ENCODE measurements around the gene COL19A1.

COL19A1 gene

DNA sequence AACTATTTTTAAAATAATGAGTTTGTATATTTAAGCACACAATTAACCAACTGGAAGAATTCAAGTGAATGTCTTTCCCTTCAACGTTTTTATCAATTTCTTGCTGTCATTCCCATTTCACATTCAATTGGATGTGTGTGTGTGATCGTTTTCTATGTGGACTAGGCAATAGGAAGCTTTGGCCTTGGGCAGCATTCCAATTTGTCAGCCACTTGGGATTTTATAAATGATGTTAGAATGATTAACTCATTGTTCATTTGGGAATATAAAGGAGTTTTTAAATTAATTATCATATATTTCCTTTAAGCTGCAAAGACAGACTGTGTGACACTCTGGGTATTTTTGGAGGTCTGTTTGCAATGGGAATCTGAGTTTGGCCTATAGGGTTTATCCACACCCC, 274.1 kb downstream of the COL19A1 start:
- Histone ChIP-seq H4K91ac (ENCODE audit: low read length) (no peak overlapping the region), H3K27ac (ENCODE audit: low read length, poor library complexity, severe bottlenecking) (no peak overlapping the region), H3K4ac (ENCODE audit: low read depth in 1 of 2, low read length in 2 of 2) (no peak overlapping the region), H3K79me1 (replicated peaks; ENCODE audit: low read length, poor library complexity, severe bottlenecking) (no peaks in the 10 kb centered on the region), H3K4me2 (ENCODE audit: low read length, poor library complexity, severe bottlenecking) (no peak overlapping the region), H3K23ac (ENCODE audit: low read length in 2 of 2) (no peak overlapping the region), H2BK120ac (ENCODE audit: low read depth, low read length) (no peak overlapping the region), H3K9ac (ENCODE audit: low read length) (no peak overlapping the region), H2BK15ac (ENCODE audit: low read depth, poor library complexity, severe bottlenecking) (no peak overlapping the region), H3K36me3 (ENCODE audit: control insufficient read depth in 1 of 2, insufficient read depth in 2 of 2, low read depth in 1 of 2, low read length in 2 of 2) (no peaks in the 10 kb centered on the region), H3K27me3 (ENCODE audit: control insufficient read depth in 1 of 2, insufficient read depth in 1 of 2, low read length in 2 of 2) (peaks cover 0 to 9% of the 10 kb centered on the region in 2 experiments), H3K4me3 (ENCODE audit: insufficient read depth in 1 of 2, low read depth in 1 of 2, low read length in 2 of 2) (no peak overlapping the region), H3K18ac (ENCODE audit: low read depth in 1 of 2, low read length in 2 of 2) (no peak overlapping the region), H3K4me1 (ENCODE audit: control insufficient read depth, insufficient read depth, low read depth, low read length) (no peaks in the 10 kb centered on the region), H2AFZ (ENCODE audit: low read depth, low read length) (no peak overlapping the region), H3K9me3 (ENCODE audit: control insufficient read depth, low read length) (no peaks in the 10 kb centered on the region), H2AK5ac (ENCODE audit: low read length, severe bottlenecking) (no peak overlapping the region), H4K8ac (ENCODE audit: low read length) (no peak overlapping the region), H3K14ac (ENCODE audit: low read length in 2 of 2) (no peak overlapping the region), H2BK12ac (ENCODE audit: low read length in 2 of 2) (no peak overlapping the region), H2BK5ac (ENCODE audit: low read depth, low read length, poor library complexity, severe bottlenecking) (no peak overlapping the region)
- no peak for DNase-seq
- 86% methylated on average over 2 of the region's 2 CpGs for WGBS

GRCh38 chr6:70142034-70142433, 275.7 kb downstream of the COL19A1 start:
- WGBS = 79% methylated on average over 3 of the region's 4 CpGs

DNA sequence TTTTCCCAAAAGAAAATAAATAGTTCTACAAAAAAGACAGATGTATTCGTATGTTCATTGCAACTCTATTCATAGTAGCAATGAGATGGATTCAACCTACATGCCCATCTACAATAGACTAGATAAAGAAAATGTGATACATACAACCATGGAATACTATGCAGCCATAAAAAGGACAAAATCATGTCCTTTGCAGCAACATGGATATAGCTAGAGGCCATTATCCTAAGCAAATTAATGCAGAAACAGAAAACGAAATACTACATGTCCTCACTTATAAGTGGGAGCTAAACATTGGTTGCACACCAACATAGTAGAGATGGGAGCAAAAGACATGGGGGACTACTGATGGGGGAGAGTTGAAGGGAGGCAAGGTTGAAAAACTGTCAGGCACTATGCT, 278.8 kb downstream of the COL19A1 start:
- DNase-seq = no peak
- no peak overlapping the region for H2BK5ac ChIP-seq (ENCODE audit: low read depth, low read length, poor library complexity, severe bottlenecking)
- no peak overlapping the region for H3K18ac ChIP-seq (ENCODE audit: low read depth in 1 of 2, low read length in 2 of 2)

More at GRCh38 chr6:70142034-70142433, 275.7 kb downstream of the COL19A1 start:
- no peak overlapping the region for H3K4me2 ChIP-seq (ENCODE audit: low read length, poor library complexity, severe bottlenecking)
- H3K79me1 ChIP-seq (replicated peaks; ENCODE audit: low read length, poor library complexity, severe bottlenecking) = no peaks in the 10 kb centered on the region
- no peak overlapping the region for H2BK120ac ChIP-seq (ENCODE audit: low read depth, low read length)
- H2AFZ ChIP-seq (ENCODE audit: low read depth, low read length) = no peak overlapping the region
- no peak overlapping the region for H3K9ac ChIP-seq (ENCODE audit: low read length)
- H3K4ac ChIP-seq (ENCODE audit: low read depth in 1 of 2, low read length in 2 of 2) = no peak overlapping the region
- H2AK5ac ChIP-seq (ENCODE audit: low read length, severe bottlenecking) = no peak overlapping the region
- H3K4me3 ChIP-seq (ENCODE audit: insufficient read depth in 1 of 2, low read depth in 1 of 2, low read length in 2 of 2) = no peak overlapping the region
- H3K9me3 ChIP-seq (ENCODE audit: control insufficient read depth, low read length) = no peaks in the 10 kb centered on the region
- H3K14ac ChIP-seq (ENCODE audit: low read length in 2 of 2) = no peak overlapping the region
- no peak for DNase-seq
- H2BK12ac ChIP-seq (ENCODE audit: low read length in 2 of 2) = no peak overlapping the region
- no peak overlapping the region for H3K27ac ChIP-seq (ENCODE audit: low read length, poor library complexity, severe bottlenecking)
- H2BK5ac ChIP-seq (ENCODE audit: low read depth, low read length, poor library complexity, severe bottlenecking) = no peak overlapping the region
- no peak overlapping the region for H4K91ac ChIP-seq (ENCODE audit: low read length)
- H3K4me1 ChIP-seq (ENCODE audit: control insufficient read depth, insufficient read depth, low read depth, low read length) = no peaks in the 10 kb centered on the region
- no peak overlapping the region for H3K23ac ChIP-seq (ENCODE audit: low read length in 2 of 2)
- no peak overlapping the region for H2BK15ac ChIP-seq (ENCODE audit: low read depth, poor library complexity, severe bottlenecking)
- peaks cover 0 to 9% of the 10 kb centered on the region in 2 experiments for H3K27me3 ChIP-seq (ENCODE audit: control insufficient read depth in 1 of 2, insufficient read depth in 1 of 2, low read length in 2 of 2)
- no peaks in the 10 kb centered on the region for H3K36me3 ChIP-seq (ENCODE audit: control insufficient read depth in 1 of 2, insufficient read depth in 2 of 2, low read depth in 1 of 2, low read length in 2 of 2)
- H3K18ac ChIP-seq (ENCODE audit: low read depth in 1 of 2, low read length in 2 of 2) = no peak overlapping the region
- no peak overlapping the region for H4K8ac ChIP-seq (ENCODE audit: low read length)

DNA sequence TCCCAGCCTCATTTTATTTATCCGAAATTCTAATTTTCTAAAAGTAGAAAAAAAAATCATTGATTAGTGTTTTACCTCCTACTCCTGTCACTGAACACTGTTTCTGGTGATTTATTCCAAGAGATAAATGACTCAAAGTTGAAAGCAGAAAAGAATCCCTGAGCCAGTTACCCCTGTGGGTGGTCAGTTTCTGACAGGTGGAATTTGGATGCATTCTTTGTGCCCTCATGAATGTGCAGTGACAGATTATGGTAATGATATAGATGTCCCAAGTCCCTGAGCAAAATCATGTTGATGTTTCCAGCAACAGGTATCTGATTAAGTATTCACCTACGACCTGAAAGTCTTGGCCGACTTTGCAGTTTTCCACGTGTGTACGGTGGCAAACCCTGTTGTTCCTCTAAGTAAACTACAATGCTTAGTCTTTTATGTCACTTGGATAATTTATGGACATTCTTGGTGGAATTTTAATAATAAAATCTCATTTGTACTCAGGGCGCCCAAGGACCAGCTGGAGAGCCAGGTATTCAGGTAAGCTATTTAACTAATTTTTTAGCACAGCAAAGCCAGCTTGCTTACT, 282.9 kb downstream of the COL19A1 start:
- no peaks in the 10 kb centered on the region for H3K4me1 ChIP-seq (ENCODE audit: control insufficient read depth, insufficient read depth, low read depth, low read length)
- 96% methylated on average over 5 of the region's 6 CpGs for WGBS
- H2AFZ ChIP-seq (ENCODE audit: low read depth, low read length) = no peak overlapping the region
- H2AK5ac ChIP-seq (ENCODE audit: low read length, severe bottlenecking) = no peak overlapping the region
- no peak overlapping the region for H3K9ac ChIP-seq (ENCODE audit: low read length)
- peaks cover 0 to 10% of the 10 kb centered on the region in 2 experiments for H3K27me3 ChIP-seq (ENCODE audit: control insufficient read depth in 1 of 2, insufficient read depth in 1 of 2, low read length in 2 of 2)
- H3K4ac ChIP-seq (ENCODE audit: low read depth in 1 of 2, low read length in 2 of 2) = no peak overlapping the region
- H3K4me2 ChIP-seq (ENCODE audit: low read length, poor library complexity, severe bottlenecking) = no peak overlapping the region
- no peaks in the 10 kb centered on the region for H3K9me3 ChIP-seq (ENCODE audit: control insufficient read depth, low read length)
- H3K18ac ChIP-seq (ENCODE audit: low read depth in 1 of 2, low read length in 2 of 2) = no peak overlapping the region
- no peak overlapping the region for H2BK12ac ChIP-seq (ENCODE audit: low read length in 2 of 2)
- no peak overlapping the region for H3K4me3 ChIP-seq (ENCODE audit: insufficient read depth in 1 of 2, low read depth in 1 of 2, low read length in 2 of 2)
- H3K14ac ChIP-seq (ENCODE audit: low read length in 2 of 2) = no peak overlapping the region
- no peak overlapping the region for H3K27ac ChIP-seq (ENCODE audit: low read length, poor library complexity, severe bottlenecking)
- DNase-seq = no peak
- no peak overlapping the region for H4K91ac ChIP-seq (ENCODE audit: low read length)
- H3K23ac ChIP-seq (ENCODE audit: low read length in 2 of 2) = no peak overlapping the region
- H3K36me3 ChIP-seq (ENCODE audit: control insufficient read depth in 1 of 2, insufficient read depth in 2 of 2, low read depth in 1 of 2, low read length in 2 of 2) = no peaks in the 10 kb centered on the region
- peak overlapping the region; percentile 36 for H2BK15ac ChIP-seq (ENCODE audit: low read depth, poor library complexity, severe bottlenecking)
- no peaks in the 10 kb centered on the region for H3K79me1 ChIP-seq (replicated peaks; ENCODE audit: low read length, poor library complexity, severe bottlenecking)
- H2BK120ac ChIP-seq (ENCODE audit: low read depth, low read length) = no peak overlapping the region
- no peak overlapping the region for H4K8ac ChIP-seq (ENCODE audit: low read length)
- no peak overlapping the region for H2BK5ac ChIP-seq (ENCODE audit: low read depth, low read length, poor library complexity, severe bottlenecking)

More for the DNA sequence above, 278.8 kb downstream of the COL19A1 start:
- no peak overlapping the region for H2AFZ ChIP-seq (ENCODE audit: low read depth, low read length)
- WGBS = no CpG with 5 or more reads among the region's 2 CpGs
- H3K27ac ChIP-seq (ENCODE audit: low read length, poor library complexity, severe bottlenecking) = no peak overlapping the region
- H3K4me2 ChIP-seq (ENCODE audit: low read length, poor library complexity, severe bottlenecking) = no peak overlapping the region
- no peak overlapping the region for H2BK120ac ChIP-seq (ENCODE audit: low read depth, low read length)
- no peak overlapping the region for H2BK12ac ChIP-seq (ENCODE audit: low read length in 2 of 2)
- H4K8ac ChIP-seq (ENCODE audit: low read length) = no peak overlapping the region
- no peak overlapping the region for H3K23ac ChIP-seq (ENCODE audit: low read length in 2 of 2)
- no peak overlapping the region for H3K4me3 ChIP-seq (ENCODE audit: insufficient read depth in 1 of 2, low read depth in 1 of 2, low read length in 2 of 2)
- H3K36me3 ChIP-seq (ENCODE audit: control insufficient read depth in 1 of 2, insufficient read depth in 2 of 2, low read depth in 1 of 2, low read length in 2 of 2) = no peaks in the 10 kb centered on the region
- H2AK5ac ChIP-seq (ENCODE audit: low read length, severe bottlenecking) = no peak overlapping the region
- no peak overlapping the region for H3K4ac ChIP-seq (ENCODE audit: low read depth in 1 of 2, low read length in 2 of 2)
- no peak overlapping the region for H4K91ac ChIP-seq (ENCODE audit: low read length)
- H3K14ac ChIP-seq (ENCODE audit: low read length in 2 of 2) = no peak overlapping the region
- no peak overlapping the region for H3K9ac ChIP-seq (ENCODE audit: low read length)
- no peaks in the 10 kb centered on the region for H3K4me1 ChIP-seq (ENCODE audit: control insufficient read depth, insufficient read depth, low read depth, low read length)
- no peaks in the 10 kb centered on the region for H3K9me3 ChIP-seq (ENCODE audit: control insufficient read depth, low read length)
- peaks cover 0 to 19% of the 10 kb centered on the region in 2 experiments for H3K27me3 ChIP-seq (ENCODE audit: control insufficient read depth in 1 of 2, insufficient read depth in 1 of 2, low read length in 2 of 2)
- no peaks in the 10 kb centered on the region for H3K79me1 ChIP-seq (replicated peaks; ENCODE audit: low read length, poor library complexity, severe bottlenecking)
- H2BK15ac ChIP-seq (ENCODE audit: low read depth, poor library complexity, severe bottlenecking) = no peak overlapping the region

Measured in mesenchymal stem cell (in vitro differentiated cells and primary cell).